Activated CD4-positive, alpha-beta T cell treated with anti-CD3 and anti-CD28 coated beads, Interleukin-2, amount 50 U/mL, for 1 hour (primary cell): ENCODE measurements around the gene CCDC82.

Experiments used
- DNase-seq: peaks from one replicate; pipeline ENCODE4 v3.0.0-alpha.2; 2020

The CCDC82 gene

DNA sequence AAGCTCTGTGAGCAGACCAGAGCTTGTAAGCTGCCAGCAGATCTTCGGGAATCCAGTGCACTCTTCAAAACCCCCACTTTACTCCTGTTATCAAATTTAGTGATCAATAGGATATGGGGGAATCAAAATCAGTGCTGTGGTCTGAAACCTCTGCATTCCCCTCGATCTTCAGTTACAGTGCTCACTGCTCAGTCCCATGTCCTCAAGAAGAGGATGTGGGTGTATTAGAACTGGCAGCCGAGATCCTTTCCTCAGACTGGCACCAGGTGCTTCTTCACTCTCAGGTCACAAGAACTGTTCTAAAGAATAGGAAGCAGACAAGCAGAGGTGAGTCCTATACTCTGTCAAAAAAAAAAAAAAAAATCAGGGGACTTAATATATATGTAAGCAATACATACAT lies 31.4 kb downstream of the CCDC82 start:
- DNase-seq, result no peak

DNA sequence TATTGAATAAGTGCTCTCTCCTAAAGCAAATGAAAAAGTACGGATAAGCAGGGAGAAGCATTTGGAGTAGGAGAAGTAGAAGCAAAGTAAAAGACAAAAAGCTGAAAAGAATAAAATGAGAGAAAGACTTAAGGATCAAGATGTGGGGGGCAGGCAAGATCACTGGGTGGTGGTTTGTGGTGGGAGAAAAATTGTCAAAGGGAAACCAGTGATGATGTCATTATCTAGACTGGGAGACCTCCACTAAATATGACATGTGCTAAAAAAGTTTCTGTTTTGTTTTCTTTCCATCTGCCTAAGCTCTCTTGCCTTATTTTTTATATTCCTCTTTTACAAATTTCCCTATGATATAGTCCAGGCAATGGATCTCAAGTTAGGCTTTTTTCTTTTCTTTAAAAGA lies 31.9 kb downstream of the CCDC82 start:
- no peak for DNase-seq

DNA sequence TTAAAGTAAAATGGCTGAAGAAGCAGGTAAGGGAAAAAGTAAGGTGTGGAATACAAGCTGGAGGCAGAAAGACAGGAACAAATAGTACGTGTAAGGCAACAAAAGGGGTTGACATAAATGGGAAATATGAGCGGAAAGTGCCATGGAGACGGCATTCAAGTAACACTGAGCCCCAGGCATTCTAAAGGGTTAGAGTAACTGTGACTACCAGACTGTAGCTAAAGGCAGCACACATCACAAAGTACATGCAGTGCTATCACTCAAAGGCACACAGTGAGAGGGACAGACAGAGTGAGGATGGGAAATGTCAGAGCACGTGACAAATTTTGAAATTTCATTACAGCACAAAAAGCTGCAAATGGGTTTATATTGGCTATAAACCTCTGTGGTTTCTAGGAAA lies 32.9 kb downstream of the CCDC82 start:
- no peak for DNase-seq

DNA sequence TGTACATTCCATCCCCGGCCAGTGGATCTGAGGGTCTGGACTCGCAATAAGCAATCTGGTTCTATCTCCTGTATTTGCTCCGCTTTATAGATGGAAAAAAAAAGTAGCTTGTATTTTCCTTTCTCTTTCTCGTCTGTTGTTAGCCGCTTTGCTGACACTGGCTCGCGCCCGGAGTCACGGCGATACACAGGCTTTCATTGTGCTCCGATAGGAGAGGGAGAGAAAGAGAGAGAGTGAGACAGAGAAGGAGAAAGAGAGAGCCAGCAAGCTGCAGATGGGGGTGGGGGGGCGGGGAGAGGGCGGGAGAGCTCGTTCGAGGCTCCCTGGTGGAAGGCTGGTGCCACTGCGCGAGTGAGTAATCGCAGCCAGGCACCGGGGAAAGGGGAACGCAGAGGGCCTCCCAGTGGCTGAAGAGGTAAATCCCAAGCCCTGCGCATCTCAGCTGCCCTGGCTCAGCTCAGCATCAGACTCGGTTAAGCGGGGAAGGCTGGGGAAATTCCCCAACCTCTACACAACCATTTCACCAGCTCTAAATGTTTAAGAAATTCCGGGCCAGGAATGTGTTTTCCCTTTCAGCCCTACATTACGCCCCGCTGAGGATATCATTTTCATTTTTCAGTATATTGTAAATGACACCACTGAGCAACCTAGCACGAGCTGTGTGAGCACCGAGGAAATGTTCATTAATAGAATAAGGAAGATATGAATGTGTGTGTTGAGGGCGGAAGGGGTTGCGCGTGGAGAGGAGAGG lies 46.6 kb downstream of the CCDC82 start, which contains the start of gene MAML2:
Gene MAML2 (minus strand): TSS at position 235 of the 751 bp plus-strand sequence. CDS start 1,300 bp downstream, outside the sequence.
- DNase-seq, result peak; percentile 88

DNA sequence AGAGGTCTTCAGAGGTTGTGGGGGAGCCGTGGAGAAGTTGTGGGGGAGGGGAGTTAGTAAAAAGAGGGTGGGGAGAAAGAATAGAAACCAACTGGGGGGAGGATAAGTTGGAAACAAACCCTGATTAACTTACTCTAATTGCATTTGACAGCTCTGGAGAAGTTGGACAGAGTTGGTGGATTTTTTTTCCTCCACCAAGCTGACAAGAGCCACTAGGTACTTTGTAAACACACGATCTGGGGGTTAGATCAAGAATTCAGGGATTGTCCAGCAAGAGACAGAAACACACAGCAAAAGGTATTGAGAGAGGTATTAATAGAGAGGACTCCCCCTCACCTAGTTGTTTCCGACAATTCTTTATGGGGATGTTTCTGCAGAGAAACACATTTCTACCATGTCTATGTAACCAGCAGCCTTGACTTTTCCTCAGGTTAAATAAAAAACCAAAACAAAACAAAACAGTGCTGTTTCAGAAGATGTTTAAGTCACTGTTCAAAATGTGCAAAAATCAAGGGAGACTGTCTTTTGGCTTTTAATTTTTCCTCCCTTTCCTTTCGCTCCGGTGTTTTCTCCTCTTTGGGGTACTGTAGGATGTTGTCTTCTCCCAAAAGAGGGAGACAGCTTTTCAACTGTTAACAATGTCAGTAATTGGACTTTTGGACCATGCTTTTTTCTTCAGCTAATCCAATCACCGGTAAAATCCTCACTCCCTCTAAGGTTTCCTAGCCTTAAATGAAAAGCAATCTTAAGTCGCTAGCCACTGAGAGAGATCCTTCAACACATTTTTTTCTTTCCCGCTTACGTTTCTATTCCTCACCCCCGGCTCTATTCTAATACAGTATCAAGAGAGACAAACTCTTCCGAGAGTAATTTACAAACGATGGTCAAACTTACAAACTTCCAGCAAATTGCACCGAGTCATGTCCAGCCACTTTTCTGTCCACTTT lies 47.4 kb downstream of the CCDC82 start:
- DNase-seq, result no peak

GRCh38 chr11:96341211-96342013 lies 48.3 kb downstream of the CCDC82 start:
- peak; percentile 64 for DNase-seq

- no peak for DNase-seq
Observed at GRCh38 chr11:96340555-96340885, 49.2 kb downstream of the CCDC82 start.

DNA sequence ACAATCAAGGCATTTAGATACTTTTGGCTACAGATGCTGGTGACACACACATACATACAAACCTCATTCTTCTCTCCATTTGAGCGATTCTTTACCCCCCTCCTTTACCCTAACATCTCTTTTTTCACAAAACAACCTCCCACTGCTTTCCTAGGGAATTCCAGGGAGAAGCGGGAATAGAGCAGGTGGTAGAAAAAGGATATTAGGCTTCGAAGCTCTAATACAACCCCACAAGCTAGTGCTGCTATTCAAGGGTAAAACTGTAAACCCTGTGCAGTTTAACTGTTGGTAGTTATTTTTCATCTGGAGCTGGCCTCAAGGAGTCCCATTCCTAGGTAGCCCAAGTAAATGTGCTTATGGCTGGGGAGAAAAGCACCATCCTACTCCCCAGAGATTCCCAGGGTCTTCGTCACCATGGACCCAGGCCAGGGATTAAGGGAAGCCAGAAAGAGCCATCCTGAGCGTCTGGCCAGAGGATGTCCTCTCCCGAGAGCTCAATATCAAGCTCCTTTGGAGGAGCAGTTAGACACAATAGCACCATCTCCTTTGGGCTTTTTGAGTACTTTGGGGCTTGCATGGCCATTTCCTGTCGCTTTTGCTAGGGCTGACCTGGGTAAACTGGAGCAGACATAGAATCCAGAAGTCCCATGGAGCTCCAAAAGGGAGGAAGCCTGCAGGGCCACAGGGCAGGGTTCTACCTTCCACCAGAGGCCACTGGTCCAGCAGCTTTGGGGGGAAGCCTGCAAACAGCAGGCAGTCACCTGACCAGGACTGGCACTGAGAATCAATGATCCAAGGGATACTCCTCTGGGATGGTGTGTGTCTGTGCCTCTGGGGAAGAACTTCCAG lies 49.8 kb downstream of the CCDC82 start:
- DNase-seq, result no peak

DNA sequence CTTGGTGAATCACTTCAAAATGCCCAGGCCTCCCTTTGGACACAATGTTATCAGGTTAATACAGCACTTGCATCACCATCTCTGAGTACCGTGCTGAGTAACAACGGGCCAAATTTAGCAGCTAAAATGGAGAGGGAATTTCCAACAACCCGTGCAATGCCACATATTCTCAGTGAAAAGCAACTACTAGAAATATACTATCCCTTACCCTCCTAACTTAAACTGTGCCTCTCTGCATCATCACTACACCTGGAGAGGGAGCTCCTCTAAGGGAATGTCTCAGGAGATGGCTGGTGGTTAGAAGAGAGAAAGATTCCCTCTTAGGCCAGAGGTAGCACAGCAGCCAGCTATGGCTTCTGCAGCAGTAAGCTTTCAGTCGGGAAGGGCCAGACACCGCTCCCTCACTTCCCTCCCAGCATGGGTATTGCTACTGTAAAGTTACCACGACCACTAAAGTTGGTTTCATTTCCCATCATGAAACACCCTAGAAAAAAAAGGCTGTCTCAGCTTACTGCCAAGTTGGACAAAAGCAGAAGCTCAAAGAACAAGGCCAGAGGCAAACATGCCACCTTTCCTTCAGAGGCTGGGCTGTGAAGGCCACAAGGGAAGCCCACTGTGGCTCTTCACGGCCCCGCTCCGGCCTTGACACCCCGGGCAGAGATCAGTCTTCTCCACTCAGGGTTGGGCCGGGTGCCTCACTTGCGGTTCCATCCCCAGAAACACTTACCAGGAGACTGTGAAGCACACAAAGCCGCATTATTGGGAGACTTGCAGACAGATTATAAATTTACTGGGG lies 50.6 kb downstream of the CCDC82 start:
- DNase-seq, result peak; percentile 23

GRCh38 chr11:96337541-96338431 lies 51.9 kb downstream of the CCDC82 start:
- peak; percentile 38 for DNase-seq

DNA sequence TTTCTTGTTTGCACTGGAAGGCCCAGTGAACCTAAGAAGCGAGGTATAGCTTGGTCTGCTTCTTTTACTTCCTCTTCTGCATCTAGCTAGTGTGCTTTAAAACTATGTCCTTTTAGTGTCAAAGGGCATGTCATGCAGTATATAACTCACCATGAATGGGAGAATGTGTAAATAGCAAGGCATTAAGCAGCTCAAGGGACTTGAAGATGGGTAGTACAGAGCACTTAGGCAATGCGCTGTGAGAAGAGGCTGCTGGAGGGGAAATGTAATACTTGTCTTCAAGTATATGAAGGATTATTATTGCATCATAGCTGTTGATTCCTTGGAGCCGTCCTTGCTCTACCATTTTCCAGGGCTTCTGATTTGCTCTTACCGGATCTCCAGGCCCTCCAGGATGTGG lies 54.3 kb downstream of the CCDC82 start:
- no peak for DNase-seq

DNA sequence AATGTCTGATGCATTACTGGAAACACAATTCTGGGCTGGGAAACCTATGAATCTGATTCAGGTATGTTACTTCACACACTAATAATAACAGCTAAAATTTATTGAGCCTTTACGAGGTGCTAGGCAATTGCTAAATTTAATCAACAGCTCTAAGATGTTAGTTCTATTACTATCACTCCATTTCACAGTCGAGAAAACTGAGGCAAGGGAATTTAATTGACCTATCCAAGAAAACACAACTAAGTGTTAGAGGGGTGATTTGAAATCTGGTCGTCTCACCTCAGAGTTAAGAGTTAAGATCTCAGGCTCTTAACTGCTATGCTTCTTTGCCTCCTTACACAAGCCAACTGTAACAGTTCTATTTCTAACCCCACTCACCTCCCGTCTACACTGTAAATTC lies 55.5 kb downstream of the CCDC82 start:
- DNase-seq, result no peak

GRCh38 chr11:96333191-96333719 lies 56.5 kb downstream of the CCDC82 start:
- no peak for DNase-seq

- no peak for DNase-seq
Observed at GRCh38 chr11:96332126-96332771, 57.5 kb downstream of the CCDC82 start.

DNA sequence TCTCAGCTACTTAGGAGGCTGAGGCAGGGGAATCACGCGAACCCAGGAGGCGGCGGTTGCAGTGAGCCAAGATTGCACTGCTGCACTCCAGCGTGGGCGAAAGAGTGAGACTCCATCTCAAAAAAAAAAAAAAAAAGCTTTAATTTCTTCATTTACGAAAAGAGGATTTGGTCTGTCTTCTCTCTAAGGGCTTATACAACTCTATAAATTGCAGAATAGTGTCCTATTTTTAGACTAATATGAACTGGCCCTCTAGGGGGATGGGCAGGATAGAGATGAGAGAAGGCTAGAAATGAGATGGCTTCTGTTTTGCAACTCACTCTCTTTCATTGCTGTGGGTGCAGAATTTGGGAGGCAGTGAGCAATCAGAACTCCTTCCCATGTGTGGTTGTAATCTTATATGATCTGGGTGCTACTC lies 58.0 kb downstream of the CCDC82 start:
- no peak for DNase-seq

DNA sequence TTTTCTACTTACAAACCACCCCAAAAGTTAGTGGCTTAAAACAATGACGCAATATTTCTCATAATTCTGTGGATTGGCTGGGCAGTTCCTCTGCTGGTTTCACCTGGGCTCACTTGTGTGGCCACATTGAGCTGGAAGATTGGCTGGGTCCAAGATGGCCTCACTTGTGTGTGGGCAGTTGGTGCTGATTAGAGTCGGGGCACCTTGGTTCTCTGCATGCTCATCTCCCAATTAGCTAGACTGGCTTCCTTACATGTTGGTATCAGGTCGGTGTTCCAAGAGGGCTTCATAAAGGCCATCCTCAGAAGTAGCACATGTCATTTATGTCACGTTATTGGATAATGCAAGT lies 59.2 kb downstream of the CCDC82 start:
- DNase-seq, result no peak

DNA sequence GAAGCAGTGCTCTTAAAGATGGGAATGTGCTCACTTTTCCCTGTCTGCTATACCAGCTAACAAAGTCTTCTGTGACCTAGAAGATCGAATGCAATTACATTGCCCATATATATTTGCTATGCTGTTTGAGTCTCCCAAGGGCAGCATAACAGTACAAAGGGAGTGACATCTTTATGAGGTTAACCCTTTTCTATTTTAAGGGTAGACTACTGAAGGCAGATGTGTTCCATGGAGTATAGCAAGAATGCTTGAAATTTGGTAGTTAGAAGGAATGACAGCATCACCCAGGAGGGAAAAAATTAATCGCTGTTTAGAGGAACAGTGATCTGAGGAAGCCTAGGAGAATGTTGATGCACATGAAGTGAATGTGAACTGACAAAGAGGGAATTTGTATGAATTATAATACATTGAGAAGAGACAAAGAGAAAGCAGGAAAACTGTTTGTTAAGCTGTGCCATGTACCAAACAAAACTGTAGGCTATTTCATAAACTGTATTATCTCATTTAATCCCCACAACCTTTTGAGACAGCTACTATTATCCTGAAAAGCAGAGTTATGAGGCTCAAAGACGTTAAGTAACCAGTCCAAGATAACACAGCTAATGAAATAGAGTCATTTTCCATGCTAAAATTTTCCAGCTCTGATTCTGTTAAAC lies 59.7 kb downstream of the CCDC82 start:
- DNase-seq, result no peak

- no peak for DNase-seq
Observed at GRCh38 chr11:96329419-96329818, 60.3 kb downstream of the CCDC82 start.

GRCh38 chr11:96328395-96329010 lies 61.2 kb downstream of the CCDC82 start:
- DNase-seq, result no peak
